Tibial artery (tissue), 4 donors: ENCODE results near the gene FBN2.

Experiments
- DNase-seq, 2 donors: peaks; one replicate each; pipeline ENCODE4 v3.0.0-alpha.2; 2019
- H3K27ac ChIP-seq, 2 donors: fragments of 200-600 bp; sonication (generic) in 1 of 2; 1 replicate in 1 of 2; 2 replicates in 1 of 2; pipeline ENCODE4 v1.5.1; 2018 to 2019; ENCODE audit warnings: mild to moderate bottlenecking in 1 of 2
- H3K27me3 ChIP-seq, 2 donors: fragments of 200-600 bp; sonication (generic) in 1 of 2; one replicate each; pipeline versions ENCODE4 v1.5.1 to v1.6.0; 2016 to 2019
- H3K36me3 ChIP-seq, 3 donors: fragments of 200-600 bp; sonication (generic) in 2 of 3; one replicate each; pipeline ENCODE4 v1.5.1; 2016 to 2019; ENCODE audit warnings: mild to moderate bottlenecking in 2 of 3
- H3K4me1 ChIP-seq, 4 donors: fragments of 200-600 bp; sonication (generic) in 2 of 4; 1 replicate in 3 of 4; 2 replicates in 1 of 4; pipeline ENCODE4 v1.5.1; 2016 to 2019
- H3K4me3 ChIP-seq, 2 donors: fragments of 200-600 bp; sonication (generic) in 1 of 2; 1 replicate in 1 of 2; 2 replicates in 1 of 2; pipeline ENCODE4 v1.5.1; 2018 to 2019; ENCODE audit warnings: mild to moderate bottlenecking in 2 of 2
- H3K9me3 ChIP-seq, 3 donors: fragments of 200-600 bp; sonication (generic) in 1 of 3; one replicate each; pipeline ENCODE4 v1.5.1; 2016 to 2019
- CTCF ChIP-seq, 2 experiments: fragments of 200-600 bp in 1 of 2; fragments of 450-650 bp in 1 of 2; IDR thresholded peaks; one replicate each; pipeline ENCODE4 v1.5.1; 2017 to 2019; ENCODE audit warnings: antibody characterized with exemption in 2 of 2, mild to moderate bottlenecking in 1 of 2, moderate library complexity in 1 of 2
- intact Hi-C: fragments of 100-400 bp; cut with DNase I; formaldehyde crosslinking; loops from one replicate; pipeline ENCODE4 v1.15.0; 2023; ENCODE audit warnings: low total_unique reads

FBN2 gene

GRCh38 chr5:128335339-128335738 lies 202.7 kb downstream of the FBN2 start:
- no peaks in the 10 kb centered on the region for H3K27me3 ChIP-seq
- H3K27ac ChIP-seq: no peak overlapping the region
- H3K36me3 ChIP-seq: no peaks in the 10 kb centered on the region
- no peak for TF ChIP-seq CTCF (IDR thresholded peaks at IDR 0.05)
- no peak for DNase-seq
- no peaks in the 10 kb centered on the region for H3K4me1 ChIP-seq
- no peak overlapping the region for H3K4me3 ChIP-seq
- intact Hi-C loops: no loop called here
- no peaks in the 10 kb centered on the region for H3K9me3 ChIP-seq

- intact Hi-C loops: no loop called here
- no peak overlapping the region for H3K4me3 ChIP-seq
- H3K27ac ChIP-seq: no peak overlapping the region
- H3K27me3 ChIP-seq: no peaks in the 10 kb centered on the region
- no peaks in the 10 kb centered on the region for H3K36me3 ChIP-seq
- no peak for TF ChIP-seq CTCF (IDR thresholded peaks at IDR 0.05)
- H3K9me3 ChIP-seq: no peaks in the 10 kb centered on the region
- no peak for DNase-seq
- H3K4me1 ChIP-seq: no peaks in the 10 kb centered on the region
These were observed 203.9 kb downstream of the FBN2 start for GRCh38 chr5:128334010-128334716.

DNA sequence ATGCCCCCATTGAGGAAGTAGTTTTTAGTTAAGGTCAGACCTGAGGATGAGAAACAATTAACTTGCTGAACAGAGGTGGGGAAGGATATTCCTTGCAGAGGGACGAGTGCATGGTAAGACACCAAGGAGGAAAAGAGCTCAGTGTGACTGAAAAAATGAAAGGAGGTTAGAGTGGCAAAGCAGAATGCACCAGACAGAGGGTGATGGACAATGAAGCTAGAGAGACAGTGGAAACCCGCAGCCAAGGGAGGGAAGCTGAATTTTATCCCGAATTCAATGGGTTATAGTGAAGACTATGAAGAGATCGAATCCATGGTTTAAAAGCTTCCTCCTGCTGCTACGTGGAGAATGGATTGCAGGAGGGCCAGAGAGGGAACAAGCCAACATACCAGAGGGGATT lies 206.8 kb downstream of the FBN2 start:
- TF ChIP-seq CTCF (IDR thresholded peaks at IDR 0.05): no peak
- Histone ChIP-seq H3K27me3 (no peaks in the 10 kb centered on the region), H3K4me3 (no peak overlapping the region), H3K4me1 (no peaks in the 10 kb centered on the region), H3K9me3 (no peaks in the 10 kb centered on the region), H3K27ac (no peak overlapping the region), H3K36me3 (no peaks in the 10 kb centered on the region)
- DNase-seq: no peak
- intact Hi-C loops: no loop called here

DNA sequence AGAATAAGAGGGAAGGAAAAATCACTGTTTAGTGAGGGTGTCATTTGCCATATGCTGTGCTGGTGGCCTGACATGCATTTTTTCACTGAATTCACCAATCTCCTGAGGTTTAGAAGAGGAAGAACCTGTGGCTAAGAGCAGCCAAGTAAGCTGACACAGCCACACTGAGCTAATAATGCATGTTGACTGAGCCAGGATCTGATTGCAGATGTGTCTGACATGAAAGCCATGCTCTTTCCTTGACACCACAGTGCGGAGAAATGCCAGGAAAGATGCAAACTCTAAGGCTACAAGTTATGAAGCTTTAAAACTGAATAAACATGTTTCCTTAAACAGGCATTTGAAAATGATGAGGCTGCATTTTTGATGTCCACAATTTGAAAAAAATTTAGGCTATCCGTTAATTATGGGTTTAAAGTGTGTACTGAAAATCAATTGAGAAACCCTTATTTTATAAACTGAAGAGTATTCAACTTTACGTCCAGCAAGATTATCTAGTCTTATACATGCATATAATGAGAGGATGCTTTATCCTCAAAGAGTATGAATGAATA lies 208.6 kb downstream of the FBN2 start:
- H3K4me3 ChIP-seq: no peak overlapping the region
- H3K36me3 ChIP-seq: no peaks in the 10 kb centered on the region
- no peaks in the 10 kb centered on the region for H3K27me3 ChIP-seq
- no peak overlapping the region for H3K27ac ChIP-seq
- no peak for TF ChIP-seq CTCF (IDR thresholded peaks at IDR 0.05)
- intact Hi-C loops: no loop called here
- DNase-seq: no peak
- no peaks in the 10 kb centered on the region for H3K9me3 ChIP-seq
- no peaks in the 10 kb centered on the region for H3K4me1 ChIP-seq

GRCh38 chr5:128328446-128328845 lies 209.6 kb downstream of the FBN2 start:
- DNase-seq: no peak
- no peak overlapping the region for H3K27ac ChIP-seq
- TF ChIP-seq CTCF (IDR thresholded peaks at IDR 0.05): no peak
- intact Hi-C loops: no loop called here
- H3K4me3 ChIP-seq: no peak overlapping the region
- no peaks in the 10 kb centered on the region for H3K27me3 ChIP-seq
- no peaks in the 10 kb centered on the region for H3K9me3 ChIP-seq
- H3K4me1 ChIP-seq: no peaks in the 10 kb centered on the region
- no peaks in the 10 kb centered on the region for H3K36me3 ChIP-seq
